ENCODE data around the gene WNT5A.
"Not testable (repeated sequence)": the region's sequence is repeated elsewhere in the genome, so short reads cannot be mapped to it uniquely, and the experiment has no call there.

WNT5A gene

GRCh38 chr3:55505776-55506175, 18.7 kb upstream of the WNT5A start:
- no peak for DNase-seq (ENCODE audit: low spot score)

GRCh38 chr3:55505102-55505501, 18.0 kb upstream of the WNT5A start:
- not testable (repeated sequence) for DNase-seq (ENCODE audit: low spot score)

- no peak for DNase-seq (ENCODE audit: low spot score)
These were observed 14.8 kb upstream of the WNT5A start for GRCh38 chr3:55501905-55502304.

- no peak for DNase-seq (ENCODE audit: low spot score)
These were observed 13.6 kb upstream of the WNT5A start for GRCh38 chr3:55500555-55501330.

- DNase-seq (ENCODE audit: low spot score): no peak
These were observed 11.4 kb upstream of the WNT5A start for GRCh38 chr3:55498520-55498919.

GRCh38 chr3:55497250-55497649, 10.1 kb upstream of the WNT5A start:
- DNase-seq (ENCODE audit: low spot score): no peak

GRCh38 chr3:55494976-55495375, 7.9 kb upstream of the WNT5A start:
- no peak for DNase-seq (ENCODE audit: low spot score)

GRCh38 chr3:55492976-55493375, 5.9 kb upstream of the WNT5A start:
- no peak for DNase-seq (ENCODE audit: low spot score)

GRCh38 chr3:55491296-55491816, 4.2 kb upstream of the WNT5A start:
- no peak for DNase-seq (ENCODE audit: low spot score)

- no peak for DNase-seq (ENCODE audit: low spot score)
These were observed 3.3 kb upstream of the WNT5A start for GRCh38 chr3:55490276-55490913.

- DNase-seq (ENCODE audit: low spot score): no peak
These were observed 2.7 kb upstream of the WNT5A start for GRCh38 chr3:55489798-55490132.

GRCh38 chr3:55488398-55489055, 1.4 kb upstream of the WNT5A start:
- DNase-seq (ENCODE audit: low spot score): no peak

- DNase-seq (ENCODE audit: low spot score): no peak
These were observed 505 bp upstream of the WNT5A start for GRCh38 chr3:55487381-55488241.

- no peak for DNase-seq (ENCODE audit: low spot score)
These were observed 827 bp downstream of the WNT5A start for GRCh38 chr3:55486101-55486856.

- peak; percentile 67 for DNase-seq (ENCODE audit: low spot score)
These were observed 2.0 kb downstream of the WNT5A start for GRCh38 chr3:55484801-55485791.

GRCh38 chr3:55484191-55484689, 2.9 kb downstream of the WNT5A start:
- DNase-seq (ENCODE audit: low spot score): no peak

- no peak for DNase-seq (ENCODE audit: low spot score)
These were observed 3.7 kb downstream of the WNT5A start for GRCh38 chr3:55483196-55484095.

GRCh38 chr3:55482496-55483195, 4.5 kb downstream of the WNT5A start:
- no peak for DNase-seq (ENCODE audit: low spot score)

Measured in HuH-7 (cell line).